ENCODE measurements around the gene BCO2.

The BCO2 gene

GRCh38 chr11:112225753-112226061 is 50.4 kb downstream of the BCO2 start:
- peak overlapping the region; percentile 74 for H3K4me3 ChIP-seq (ENCODE audit: low read depth, low read length)
- no peak for TF ChIP-seq CTCF (IDR thresholded peaks at IDR 0.05; ENCODE audit: borderline replicate concordance, insufficient read depth, low read depth, low read length)

- TF ChIP-seq CTCF (IDR thresholded peaks at IDR 0.05; ENCODE audit: borderline replicate concordance, insufficient read depth, low read depth, low read length): no peak
- peak within 1 kb of the TSS; percentile 74 for H3K4me3 ChIP-seq (ENCODE audit: low read depth, low read length)
Measured at GRCh38 chr11:112226062-112226830, 50.9 kb downstream of the BCO2 start, which contains the start of gene PTS. Gene PTS (plus strand): TSS chr11:112226428. CDS start chr11:112226444, 16 bp downstream.

- no peak for TF ChIP-seq CTCF (IDR thresholded peaks at IDR 0.05; ENCODE audit: borderline replicate concordance, insufficient read depth, low read depth, low read length)
- H3K4me3 ChIP-seq (ENCODE audit: low read depth, low read length): peak overlapping the region; percentile 74
Measured at GRCh38 chr11:112226831-112227401, 51.6 kb downstream of the BCO2 start.

GRCh38 chr11:112227471-112227870 is 52.2 kb downstream of the BCO2 start:
- TF ChIP-seq CTCF (IDR thresholded peaks at IDR 0.05; ENCODE audit: borderline replicate concordance, insufficient read depth, low read depth, low read length): no peak
- peak overlapping the region; percentile 74 for H3K4me3 ChIP-seq (ENCODE audit: low read depth, low read length)

- no peak for TF ChIP-seq CTCF (IDR thresholded peaks at IDR 0.05; ENCODE audit: borderline replicate concordance, insufficient read depth, low read depth, low read length)
- H3K4me3 ChIP-seq (ENCODE audit: low read depth, low read length): no peak overlapping the region
Measured at GRCh38 chr11:112228706-112229105, 53.4 kb downstream of the BCO2 start.

GRCh38 chr11:112229159-112229558 is 53.8 kb downstream of the BCO2 start:
- H3K4me3 ChIP-seq (ENCODE audit: low read depth, low read length): no peak overlapping the region
- TF ChIP-seq CTCF (IDR thresholded peaks at IDR 0.05; ENCODE audit: borderline replicate concordance, insufficient read depth, low read depth, low read length): no peak

Data from GM12875 (cell line).